ELF-1 (cell line): ENCODE data around the gene ATP5ME.
"Not testable (repeated sequence)": the region's sequence is repeated elsewhere in the genome, so short reads cannot be mapped to it uniquely, and the experiment has no call there.

Experiments used
- DNase-seq: peaks from one replicate; pipeline ENCODE4 v3.0.0-alpha.2; 2016; ENCODE audit warnings: low read depth, low spot score

ATP5ME gene

DNA sequence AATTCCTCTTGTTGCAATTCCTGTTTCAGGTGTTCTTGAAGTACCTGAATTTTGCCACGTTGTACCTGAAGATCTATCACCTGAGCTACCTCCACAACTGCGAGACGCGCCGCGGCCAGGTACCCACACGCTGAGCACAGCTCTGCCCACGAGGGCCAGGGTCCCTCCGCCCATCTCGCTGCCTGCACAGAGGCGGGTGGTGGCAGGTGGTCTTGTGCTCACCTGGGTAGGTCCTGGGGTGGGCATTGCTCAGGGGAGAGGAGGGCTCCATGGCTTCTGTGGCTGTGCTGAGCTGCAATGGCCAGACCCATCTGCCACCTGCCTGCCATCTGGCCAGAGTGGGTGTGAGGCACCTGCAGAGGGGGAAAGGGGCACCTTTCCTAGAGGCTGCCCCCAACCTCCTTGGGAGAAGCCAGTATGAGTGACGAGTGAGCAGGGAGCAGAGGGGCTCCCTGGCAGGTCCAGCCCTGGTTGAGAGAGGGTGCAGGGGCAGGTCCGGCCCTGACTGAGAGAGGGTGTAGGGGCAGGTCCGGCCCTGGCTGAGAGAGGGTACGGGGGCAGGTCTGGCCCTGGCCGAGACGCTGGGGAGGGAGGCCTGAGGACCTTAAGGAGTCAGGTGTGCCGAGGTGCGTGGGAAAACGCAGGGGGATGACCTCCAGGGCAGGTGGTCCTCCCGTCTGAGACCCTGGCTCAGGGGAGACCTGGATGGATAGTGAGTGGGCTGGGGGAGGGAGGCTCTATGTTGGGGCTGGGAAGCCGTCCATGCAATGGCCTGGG lies 38.0 kb downstream of the ATP5ME start:
- no peak for DNase-seq

DNA sequence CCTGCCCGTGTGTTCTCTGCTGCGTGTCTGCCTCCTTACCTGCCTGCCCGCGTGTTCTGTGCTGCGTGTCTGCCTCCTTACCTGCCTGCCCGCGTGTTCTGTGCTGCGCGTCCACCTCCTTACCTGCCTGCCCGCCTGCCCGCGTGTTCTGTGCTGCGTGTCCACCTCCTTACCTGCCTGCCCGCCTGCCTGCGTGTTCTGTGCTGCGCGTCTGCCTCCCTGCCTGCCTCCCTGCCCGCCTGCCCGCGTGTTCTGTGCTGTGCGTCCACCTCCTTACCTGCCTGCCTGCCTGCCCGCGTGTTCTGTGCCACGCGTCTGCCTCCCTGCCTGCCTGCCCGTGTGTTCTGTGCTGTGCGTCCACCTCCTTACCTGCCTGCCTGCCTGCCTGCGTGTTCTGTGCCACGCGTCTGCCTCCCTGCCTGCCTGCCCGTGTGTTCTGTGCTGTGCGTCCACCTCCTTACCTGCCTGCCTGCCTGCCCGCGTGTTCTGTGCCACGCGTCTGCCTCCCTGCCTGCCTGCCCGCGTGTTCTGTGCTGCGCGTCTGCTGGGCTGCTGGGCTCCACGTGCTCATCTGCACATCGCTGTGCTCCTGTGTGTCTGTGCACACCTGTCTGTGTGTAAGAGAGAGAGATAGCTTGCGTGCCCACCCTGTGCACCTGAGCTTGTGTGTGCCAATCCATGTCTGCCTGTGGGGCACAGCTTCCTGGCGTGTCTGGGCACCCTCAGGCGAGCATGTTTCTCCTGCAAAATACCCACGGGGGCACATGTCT lies 38.8 kb downstream of the ATP5ME start:
- DNase-seq = not testable (repeated sequence)

DNA sequence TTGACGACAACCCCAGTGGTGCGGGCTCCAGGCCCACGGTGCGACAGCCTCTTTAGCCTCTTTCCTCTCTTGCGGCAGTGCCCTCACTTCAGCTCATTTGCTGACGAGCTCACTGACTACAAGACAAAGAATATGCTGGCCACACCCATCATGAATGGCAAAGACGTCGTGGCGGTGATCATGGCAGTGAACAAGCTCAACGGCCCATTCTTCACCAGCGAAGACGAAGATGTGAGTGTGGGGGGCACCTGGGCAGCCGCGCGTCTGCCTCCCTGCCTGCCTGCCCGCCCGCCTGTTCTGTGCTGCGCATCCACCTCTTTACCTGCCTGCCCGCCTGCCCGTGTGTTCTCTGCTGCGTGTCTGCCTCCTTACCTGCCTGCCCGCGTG lies 39.5 kb downstream of the ATP5ME start:
- no peak for DNase-seq

DNA sequence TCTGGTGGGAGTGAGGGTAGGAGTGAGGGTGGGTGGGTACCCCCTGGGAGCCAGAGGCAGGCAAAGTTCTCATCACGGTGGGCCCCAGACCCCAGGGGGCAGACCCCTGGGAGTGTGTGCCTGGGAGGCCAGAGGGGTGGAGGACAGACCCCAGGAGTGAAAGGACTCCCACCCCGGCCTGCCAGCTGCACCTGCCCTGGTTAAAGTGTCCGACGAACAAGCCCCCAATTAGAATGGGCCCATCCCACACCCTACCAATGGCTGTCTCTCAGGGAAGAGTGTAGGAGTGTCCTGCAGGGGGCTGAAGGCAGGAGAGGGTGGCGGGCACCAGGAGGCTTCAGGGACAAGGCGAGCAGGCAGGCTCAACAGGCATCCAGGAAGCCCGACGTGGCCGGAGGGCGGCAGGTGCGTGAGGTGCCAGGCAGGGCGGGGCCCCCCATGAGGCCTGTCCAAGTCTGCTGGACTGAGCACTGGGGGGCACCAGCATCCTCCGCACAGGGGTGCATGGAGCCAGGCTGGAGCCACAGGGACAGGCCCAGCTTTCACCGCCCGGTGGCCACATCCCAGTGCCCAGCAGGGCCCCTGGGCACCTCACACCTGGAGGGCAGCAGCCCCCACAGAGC lies 40.0 kb downstream of the ATP5ME start:
- DNase-seq = no peak

DNA sequence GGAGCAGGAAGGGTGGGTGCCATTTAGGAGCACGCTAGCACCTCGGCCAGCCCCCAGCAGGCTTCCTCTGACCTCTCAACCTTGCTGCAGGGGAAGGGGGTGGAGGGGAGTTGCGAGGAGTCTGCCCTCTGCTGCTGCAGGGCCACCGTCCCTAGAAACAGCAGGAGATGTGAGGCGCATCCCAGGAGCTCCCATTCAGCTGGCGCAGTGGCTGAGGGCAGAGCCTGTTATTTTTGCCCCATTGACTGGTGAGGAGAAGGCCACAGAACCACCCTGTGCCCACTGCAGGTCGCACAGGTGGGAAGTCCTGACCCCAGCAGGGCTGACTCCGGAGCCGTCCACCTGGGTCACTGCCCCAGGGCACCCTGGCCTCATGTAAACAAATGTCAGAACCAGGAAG lies 40.7 kb downstream of the ATP5ME start:
- DNase-seq = no peak

DNA sequence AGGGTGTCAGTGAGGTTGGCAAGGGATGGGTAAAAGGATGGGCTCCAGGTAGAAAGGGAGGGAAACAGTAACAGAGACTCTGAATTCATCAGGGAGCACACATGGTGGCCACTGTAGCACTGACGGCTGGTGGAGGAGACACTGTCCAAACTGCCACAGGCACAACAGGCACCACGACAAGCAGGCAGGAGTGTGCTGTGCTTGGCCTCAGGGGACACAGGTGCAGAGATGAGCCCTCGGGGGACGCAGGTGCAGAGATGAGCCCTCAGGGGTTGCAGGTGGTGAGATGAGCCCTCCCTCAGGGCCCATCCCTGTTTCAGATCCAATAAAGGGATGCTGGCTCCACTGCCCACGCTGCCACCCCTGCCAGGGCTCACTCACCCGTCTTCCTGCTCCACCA lies 41.1 kb downstream of the ATP5ME start:
- DNase-seq = no peak

DNA sequence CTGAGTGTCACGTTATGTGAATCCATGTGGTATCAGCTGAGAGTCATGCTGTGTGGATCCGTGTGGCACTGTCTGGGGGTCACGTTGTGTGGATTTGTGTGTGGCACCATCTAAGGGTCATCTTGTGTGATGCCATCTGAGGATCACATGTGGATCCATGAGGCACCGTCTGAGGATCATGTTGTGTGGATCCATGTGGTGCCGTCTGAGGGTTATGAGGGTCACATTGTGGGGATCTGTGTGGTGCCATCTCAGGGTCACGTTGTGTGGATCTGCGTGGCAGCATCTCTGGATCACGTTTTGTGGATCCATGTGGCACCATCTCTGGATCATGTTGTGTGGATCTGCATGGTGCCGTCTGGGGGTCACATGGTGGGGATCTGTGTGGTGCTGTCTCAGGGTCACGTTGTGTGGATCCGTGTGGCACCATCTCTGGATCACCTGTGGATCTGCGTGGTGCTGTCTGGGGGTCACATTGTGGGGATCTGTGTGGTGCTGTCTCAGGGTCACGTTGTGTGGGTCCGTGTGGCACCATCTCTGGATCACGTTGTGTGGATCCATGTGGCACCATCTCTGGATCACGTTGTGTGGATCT lies 41.8 kb downstream of the ATP5ME start:
- DNase-seq = no peak

DNA sequence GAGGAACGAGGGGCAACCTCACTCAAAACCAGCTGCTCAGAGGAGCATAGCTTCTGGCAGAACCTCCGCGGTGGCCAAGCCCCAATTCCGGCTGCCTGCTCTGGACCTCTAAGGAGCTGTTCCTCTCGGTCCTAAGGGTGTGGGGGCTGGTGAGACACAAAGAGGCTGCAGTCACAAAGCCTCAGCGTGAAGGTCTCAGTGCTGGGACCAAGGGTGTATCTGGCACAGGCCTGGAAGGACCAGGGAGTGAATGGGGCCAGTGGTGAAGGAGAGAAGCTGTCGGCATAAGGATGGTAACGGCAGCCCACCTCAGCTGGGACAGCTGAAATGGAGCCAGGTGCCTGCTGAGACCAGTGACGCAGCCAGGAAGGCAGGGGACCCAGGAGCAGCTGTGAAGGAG lies 43.4 kb downstream of the ATP5ME start:
- DNase-seq = no peak

DNA sequence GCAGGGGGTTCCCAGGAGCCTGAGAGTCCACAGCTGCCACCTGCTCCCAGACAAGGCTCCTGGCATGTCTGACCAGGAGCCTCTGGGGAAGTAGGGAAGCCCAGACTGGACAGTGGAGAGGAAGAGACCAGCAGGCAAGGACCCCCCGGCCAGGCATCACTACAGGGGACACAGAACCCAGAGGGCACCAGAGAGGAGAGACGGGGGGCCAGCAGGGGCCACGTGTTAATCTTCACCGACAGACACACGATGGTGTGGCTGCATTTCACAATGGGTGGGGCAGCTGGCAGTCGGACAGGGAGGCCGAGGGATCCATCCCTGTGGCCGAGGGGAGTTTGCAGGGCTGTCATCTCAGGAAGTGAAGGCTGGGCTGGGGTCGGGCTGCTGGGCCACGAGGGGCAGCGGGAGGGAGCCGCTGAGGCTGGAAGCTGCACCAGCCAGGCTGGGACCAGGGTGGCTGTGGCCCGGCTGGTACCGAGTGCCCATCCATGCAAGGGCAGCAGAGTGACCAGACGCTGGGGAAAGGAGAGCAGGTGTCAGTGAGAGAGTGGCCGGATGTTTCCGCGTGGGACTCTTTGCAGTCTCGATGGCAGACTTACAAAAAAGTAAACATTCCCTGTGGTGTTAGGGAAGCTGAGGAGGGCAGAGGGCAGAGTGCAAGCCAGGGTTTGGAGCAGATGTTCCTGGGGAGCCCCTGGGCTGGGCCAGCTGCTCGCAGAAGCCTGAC lies 44.0 kb downstream of the ATP5ME start:
- DNase-seq = no peak

DNA sequence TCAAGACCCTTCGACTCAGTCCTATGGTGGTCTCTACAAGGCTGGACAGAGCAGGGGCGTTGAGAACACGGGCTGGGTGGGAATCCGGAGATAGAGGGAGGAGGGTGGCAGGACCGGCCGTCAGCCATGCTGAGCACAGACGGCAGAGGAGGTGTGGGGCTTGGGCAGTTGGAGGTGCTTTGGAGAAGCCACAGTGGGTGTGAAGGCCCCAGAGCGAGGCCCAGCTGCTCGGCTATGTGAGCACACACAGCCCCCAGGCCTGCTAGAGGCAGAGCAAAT lies 44.5 kb downstream of the ATP5ME start:
- no peak for DNase-seq

DNA sequence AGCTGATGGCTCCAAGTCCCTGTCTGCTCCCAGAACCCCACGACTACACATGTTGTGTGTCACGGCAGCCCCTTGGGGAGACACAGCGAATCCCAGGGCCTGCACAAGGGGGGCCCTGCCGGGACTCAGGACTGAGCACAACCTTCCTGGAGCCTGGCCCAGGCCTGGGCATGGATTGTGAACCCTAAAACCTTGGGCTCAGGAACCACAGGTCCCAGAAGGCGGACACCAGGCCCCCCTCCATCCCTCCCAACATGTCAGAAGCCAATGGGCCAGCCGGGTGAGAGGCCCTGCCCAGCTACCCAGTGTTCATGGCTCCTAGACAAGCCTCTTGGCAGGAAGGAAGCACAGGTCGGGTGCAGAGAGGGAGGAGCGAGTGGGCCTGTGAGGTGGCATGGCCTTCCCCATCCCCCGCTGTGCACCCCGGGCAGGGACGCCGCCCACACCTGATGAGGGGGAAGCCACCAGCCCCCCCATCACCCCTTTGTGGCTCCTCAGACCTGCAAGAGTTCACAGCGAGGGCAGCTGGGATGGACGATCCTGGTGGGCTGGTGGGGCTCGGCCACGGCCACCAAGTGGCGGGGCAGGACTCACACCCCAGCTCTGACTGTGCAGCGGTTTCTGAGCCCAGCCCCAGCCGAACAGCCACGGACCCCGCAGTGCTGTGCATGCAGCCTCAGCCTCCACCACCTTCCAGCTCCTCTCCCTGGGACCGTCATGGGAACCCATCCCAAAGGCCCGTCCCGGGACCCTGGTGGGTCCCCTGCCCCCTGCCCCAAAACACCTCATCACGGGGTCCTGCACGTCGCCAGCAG lies 45.0 kb downstream of the ATP5ME start:
- DNase-seq = no peak

DNA sequence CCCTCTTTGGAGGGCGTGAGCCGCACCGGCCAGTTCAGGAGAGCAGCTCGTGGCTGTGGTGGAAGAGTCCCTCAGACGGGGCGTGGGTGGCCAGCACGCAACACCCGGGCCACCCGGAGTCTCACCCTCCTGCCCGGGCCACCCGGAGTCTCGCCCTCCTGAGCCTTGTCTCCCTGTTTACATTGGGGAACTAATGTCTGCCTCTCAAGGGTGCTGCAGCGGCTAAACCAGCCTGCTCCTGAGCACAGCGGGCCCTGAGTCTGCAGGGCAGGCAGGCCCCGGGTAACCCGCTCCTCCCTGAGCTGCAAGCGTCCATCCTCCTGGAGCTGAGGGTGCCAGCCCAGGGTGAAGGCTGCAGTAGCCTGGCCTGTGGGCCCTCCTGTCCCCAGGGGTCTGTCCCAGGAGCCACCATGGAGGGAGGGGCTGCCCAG lies 45.8 kb downstream of the ATP5ME start:
- DNase-seq = no peak

DNA sequence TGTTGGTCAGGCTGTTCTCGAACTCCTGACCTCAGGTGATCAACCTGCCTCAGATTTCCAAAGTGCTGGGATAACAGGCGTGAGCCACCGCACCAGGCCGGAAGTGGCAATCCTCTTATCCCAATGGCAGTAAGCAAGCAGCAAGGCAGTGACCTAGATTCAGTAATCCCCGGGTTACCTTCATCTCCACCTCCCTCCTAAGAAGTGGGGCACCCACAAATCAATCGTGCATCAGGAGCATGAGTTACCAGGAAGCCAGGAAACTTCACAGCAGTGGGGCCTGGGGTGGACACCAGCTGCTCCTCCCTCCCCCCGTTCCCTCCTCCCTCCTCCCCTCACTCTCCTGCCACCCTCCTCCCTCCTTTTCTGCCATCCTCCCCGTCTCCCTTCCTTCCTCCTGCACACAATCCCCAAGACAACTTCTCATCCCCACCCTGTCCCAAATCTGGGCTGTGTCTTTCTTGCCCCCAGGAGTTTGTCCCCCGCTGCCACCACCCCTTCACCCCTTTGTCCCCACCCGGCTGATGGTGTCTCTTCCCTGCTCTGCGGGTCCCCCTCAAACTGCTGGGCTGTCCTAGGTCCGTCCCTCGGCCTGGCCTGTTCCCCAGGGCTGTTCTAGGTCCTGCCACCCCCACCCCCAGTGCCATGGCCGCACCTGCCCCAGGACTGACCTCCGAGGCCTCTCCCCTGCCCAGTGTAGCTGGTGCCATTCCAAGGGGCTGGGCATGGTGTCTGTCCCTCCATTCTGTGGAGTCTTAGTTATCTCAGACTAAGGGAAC lies 46.5 kb downstream of the ATP5ME start:
- no peak for DNase-seq

DNA sequence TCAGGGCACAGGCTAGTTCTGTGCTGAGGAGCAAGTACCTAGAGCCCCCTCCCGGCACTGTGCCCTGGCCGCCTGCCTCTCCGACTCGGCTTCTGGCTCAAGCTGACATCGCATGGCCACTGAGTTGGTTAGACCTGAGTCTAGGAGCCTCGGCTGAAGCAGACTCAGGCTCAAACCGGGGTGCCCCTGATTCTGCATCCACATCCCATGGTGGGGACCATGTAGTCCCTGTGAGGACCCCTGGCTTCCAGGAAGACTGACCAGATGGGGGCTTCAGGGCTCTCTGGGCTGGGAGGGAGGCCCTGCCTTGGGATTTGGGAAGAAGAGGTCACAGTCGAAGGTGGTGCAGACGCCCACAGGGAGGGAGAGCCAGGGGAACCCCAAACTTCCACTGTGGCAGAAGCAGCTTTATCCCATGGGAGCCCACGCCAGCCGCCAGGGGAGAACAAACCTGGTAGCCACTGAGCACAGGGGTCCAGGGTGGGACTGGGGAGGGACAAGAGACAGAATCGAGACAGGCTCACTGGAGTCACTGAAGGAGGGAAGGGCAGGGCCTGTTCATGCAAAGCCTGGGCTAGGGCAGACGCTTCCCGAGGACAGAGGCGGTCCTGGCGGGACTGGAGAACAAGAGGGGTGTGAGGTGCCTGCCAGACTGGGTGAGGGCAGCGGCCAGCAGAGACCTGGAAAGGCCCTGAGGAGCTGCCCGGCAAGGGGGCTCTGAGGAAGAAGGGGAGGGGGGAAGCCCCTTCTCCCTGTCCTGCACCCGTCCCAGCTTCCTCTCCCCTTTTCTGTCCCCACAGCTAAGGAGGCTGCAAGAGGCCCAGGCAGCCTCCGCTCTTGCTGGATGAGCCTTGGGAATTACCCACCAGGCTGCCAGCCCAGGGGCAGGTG lies 47.6 kb downstream of the ATP5ME start:
- no peak for DNase-seq

DNA sequence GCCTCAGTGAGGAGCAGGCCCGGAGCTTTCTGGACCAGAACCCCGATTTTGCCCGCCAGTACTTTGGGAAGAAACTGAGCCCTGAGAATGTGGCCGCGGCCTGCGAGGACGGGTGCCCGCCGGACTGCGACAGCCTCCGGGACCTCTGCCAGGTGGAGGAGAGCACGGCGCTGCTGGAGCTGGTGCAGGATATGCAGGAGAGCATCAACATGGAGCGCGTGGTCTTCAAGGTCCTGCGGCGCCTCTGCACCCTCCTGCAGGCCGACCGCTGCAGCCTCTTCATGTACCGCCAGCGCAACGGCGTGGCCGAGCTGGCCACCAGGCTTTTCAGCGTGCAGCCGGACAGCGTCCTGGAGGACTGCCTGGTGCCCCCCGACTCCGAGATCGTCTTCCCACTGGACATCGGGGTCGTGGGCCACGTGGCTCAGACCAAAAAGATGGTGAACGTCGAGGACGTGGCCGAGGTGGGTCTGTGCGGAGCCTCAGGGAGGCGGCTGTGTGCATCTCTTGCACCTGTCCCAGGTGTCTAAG lies 48.4 kb downstream of the ATP5ME start:
- no peak for DNase-seq

DNA sequence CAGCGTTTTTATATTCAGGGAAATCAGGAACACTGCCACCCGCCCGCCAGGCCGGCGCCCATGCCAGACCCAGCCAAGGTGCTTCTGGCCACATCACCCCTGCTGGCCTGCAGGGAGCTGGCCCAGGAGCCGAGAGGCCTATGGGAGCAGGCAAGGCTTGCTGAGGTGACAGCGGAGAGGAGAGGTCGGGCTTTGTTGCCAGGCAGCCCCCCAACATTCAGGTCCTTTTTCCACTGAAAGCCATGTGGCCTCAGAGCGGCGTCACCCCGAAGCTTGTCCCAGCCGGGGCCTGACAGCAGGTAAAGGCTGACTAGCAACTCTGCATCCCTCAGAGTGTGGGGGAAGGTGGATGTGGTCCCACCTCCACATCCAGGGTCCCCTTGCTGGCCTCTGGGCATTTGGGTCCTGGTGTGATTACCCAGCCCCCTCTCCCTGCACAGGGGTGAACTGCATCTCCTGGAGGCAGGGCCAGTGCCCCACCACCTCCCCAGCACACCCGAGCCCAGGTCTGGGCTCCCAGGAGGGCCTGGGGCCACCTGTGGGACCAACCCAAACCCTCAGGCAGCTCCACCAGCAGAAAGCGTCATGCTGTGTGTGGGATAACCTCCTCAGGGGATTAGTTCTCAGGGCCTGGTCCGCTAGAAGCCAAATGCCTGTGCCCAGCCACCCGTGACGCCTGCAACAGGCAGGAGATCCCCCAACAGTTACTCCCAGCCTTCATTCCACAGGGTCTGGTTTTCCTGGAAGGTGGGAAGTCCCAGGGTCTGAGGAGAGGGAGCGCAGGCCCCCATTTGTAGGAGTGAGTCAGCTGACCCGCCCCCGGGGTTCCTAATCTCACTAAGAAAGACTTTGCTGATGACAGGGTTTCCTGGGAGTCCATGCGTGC lies 49.1 kb downstream of the ATP5ME start, which contains the start of gene PDE6B:
PDE6B (plus strand) TSS at position 869 of the 886 bp plus-strand sequence. CDS start 54 bp downstream, outside the sequence.
- peak; percentile 81 for DNase-seq

DNA sequence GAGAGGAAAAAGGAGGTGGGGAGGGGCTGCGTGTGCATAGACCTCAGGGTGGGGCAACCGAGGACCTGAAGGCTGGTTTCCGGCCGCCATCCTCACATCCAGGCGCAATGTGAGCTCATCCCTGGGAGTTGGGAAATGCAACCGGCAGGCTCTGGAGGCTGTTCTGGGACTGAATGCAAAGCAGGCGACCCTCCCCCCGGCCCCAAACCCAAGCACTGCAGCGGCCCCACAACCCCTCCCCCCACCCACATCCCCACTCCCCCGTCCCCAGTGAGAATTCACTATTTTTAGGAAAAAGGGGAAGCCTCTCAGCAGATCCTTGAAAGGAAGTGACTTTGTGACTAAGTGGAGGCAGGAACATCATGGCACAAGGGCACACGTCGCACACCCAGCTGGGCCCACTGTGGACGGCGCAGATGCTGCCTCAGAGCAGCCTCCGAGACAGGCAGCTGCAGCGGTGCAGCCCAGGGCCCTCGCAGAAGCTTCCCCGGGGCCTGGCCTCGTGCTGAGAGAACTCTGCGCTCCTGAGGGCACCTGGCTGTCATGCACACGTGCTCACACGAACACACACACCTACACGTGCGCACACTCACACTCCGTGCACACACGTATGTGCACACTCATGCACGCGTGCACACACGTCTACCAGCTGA lies 50.0 kb downstream of the ATP5ME start:
- no peak for DNase-seq
